Fibroblast of villous mesenchyme (primary cell): ENCODE data around the gene TPCN2. TPM values are rescaled to one million over a fixed set of nuclear protein-coding genes. Genes with fewer than 3 reads are reported as not detected.

Experiments used
- DNase-seq: peaks from one replicate; pipeline ENCODE4 v3.0.0-alpha.2; 2010; ENCODE audit warnings: low read depth
- H3K4me3 ChIP-seq: 2 replicates; pipeline ENCODE4 v1.5.1; 2011; ENCODE audit warnings: low read depth, mild to moderate bottlenecking, low read length
- CTCF ChIP-seq: IDR thresholded peaks from 2 replicates; pipeline ENCODE4 v1.5.1; 2012; ENCODE audit warnings: low read depth, mild to moderate bottlenecking, low read length; ENCODE audit not compliant: insufficient read depth
- total RNA-seq: library from RNA; depleted of rRNA; stranded (reverse); fragments of >200 nt; gene quantifications from 2 replicates; pipeline ENCODE4 v1.2.3, GENCODE V29; 2012

TPCN2 gene
- total RNA-seq, 1 donor: 10.4 TPM

- no peak for TF ChIP-seq CTCF
- H3K4me3 ChIP-seq: no peak overlapping the region
- no peak for DNase-seq
These were observed 42.9 kb upstream of the TPCN2 start for GRCh38 chr11:69005631-69006368.

DNA sequence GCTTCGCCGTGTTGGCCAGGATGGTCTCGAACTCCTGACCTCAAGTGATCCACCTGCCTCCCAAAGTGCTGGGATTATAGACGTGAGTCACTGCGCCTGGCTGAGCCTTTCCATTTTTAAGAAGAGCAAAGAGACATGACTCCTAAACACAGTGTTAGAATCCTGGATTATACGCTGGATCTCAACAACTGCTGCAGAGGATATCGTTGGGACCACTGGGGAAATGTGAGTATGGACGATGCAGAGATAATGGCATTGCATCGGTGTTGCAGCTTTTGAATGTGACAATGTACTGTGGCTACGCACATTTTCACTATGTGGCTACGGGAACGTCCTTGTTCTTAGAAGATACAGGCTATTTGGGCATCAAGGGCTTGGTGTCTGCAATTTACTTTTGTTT is 41.9 kb upstream of the TPCN2 start:
- DNase-seq: no peak
- TF ChIP-seq CTCF: no peak
- H3K4me3 ChIP-seq: no peak overlapping the region

DNA sequence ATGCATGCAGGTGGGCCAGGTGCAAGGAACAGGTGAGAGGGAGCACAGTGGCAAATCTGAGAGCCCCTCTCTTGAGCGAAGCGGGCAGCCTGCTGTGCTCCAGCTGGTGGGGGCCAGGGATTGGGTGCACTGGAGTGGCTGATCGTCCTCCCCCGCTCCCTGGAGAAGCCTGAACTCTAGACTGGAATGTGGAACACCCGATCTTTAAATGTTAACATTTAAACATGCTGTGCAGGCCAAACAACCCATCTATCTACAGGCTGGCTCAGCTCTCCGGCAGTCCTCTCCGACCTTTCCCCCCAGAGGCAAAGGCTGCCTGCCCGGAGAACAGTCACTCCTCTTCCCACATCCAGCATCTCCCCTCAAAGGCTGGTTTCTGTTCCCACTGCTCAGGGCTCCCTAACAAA is 40.8 kb upstream of the TPCN2 start:
- no peak for TF ChIP-seq CTCF
- no peak overlapping the region for H3K4me3 ChIP-seq
- peak; percentile 62 for DNase-seq

DNA sequence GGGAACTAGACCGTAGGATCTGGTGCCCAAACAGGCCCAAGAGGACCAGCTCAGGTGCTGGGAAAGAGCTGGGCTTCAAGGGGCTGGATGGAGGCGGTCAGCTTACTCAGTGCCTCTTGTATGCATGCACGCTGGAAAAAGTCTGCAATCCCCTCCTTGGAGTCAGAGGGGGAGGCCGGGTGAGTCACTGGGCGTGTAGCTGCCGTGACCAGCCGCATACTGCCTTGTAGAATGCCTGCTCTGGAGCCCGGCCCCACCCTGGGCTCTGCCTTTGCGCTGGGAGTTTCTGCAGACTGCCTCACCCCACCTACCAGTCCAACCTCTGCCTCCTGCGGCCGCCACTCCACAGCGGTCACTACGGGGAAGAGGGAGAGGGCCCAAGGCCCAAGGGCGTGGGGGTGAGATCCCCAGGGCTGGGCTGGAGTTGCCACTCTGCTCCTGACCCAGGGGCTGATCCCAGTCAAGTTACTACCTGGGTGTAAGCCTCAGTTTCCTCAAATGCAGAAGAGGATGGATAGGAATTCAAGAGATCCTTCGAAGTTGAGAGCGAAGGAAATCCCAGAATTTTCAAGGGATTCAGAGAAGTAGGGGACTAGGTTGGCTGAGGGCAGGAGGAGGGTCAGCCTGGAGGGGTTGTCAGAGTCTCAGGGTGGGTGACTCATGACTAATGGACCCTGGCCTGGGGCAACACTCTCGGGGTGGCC is 39.8 kb upstream of the TPCN2 start:
- no peak for TF ChIP-seq CTCF
- no peak overlapping the region for H3K4me3 ChIP-seq
- peak; percentile 97 for DNase-seq

DNA sequence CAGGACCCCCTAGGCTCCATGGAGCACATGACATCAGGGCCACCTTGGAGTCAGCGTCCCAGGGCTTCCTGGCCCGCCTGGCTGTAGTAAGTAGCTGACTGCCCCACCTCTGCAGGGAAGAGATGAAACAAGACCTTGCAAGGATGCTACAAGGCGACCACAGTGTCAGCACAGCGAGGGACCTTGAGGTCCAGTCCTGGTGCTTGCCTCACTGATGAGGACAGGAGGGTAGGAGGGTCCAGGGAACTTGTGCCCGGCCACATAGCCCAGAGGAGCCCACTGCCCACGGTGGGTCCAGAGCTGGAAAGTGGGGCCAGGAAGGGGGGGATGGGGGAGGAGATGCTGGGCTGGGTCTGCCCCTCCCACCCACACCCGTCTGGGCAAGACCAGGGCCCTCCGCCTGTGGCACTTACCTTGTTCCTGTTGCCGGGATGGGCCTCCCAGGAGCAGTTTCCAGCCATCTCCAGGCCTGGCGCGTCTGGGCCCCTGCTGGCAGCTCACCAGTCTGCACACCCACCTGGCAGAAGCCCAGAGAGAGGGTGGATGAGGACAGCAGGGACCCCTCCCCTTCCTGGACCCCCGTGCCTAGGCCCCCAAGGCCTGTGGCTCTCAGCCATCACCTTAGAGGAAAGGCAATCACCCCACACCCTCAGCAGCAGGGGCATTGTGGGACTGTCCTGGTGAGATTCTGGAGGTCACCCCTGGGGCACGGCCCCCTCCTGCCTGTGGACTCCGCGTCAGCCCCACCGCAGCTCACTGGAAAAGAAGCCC is 39.1 kb upstream of the TPCN2 start:
- H3K4me3 ChIP-seq: no peak overlapping the region

DNA sequence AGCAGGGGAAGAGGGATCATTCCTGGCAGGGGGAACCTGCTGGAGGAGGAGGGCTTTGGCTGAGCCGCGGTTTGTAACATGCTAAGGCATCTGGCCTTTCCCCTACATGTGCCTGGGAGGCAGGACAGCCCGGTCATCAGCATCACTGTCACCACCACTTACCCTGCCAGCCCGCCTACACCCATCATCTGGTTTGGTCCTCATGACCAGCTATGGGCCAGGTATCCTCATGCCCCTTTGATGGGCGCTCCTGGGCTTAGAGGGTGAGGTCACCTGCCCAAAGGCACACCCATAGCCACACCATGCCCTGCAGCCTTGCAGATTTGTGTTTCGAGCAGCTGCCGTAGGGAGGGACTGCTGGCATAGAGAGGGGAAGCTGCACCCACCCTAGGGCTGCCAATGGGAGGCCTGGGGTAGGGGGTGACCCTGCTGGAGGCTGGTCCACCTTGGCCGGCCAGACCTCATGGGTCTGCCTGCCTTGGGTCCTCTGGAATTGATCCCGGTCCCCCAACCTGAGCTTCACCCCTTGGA is 38.3 kb upstream of the TPCN2 start:
- TF ChIP-seq CTCF: no peak
- no peak for DNase-seq
- H3K4me3 ChIP-seq: peak overlapping the region; percentile 36

More for the DNA sequence above, 39.1 kb upstream of the TPCN2 start:
- DNase-seq: no peak
- no peak for TF ChIP-seq CTCF
